ENCODE data around the gene GPATCH2.

- TF ChIP-seq CTCF (IDR thresholded peaks at IDR 0.05; ENCODE audit: low read depth, low read length) (no peak), EZH2phosphoT487 (IDR thresholded peaks at IDR 0.05; ENCODE audit: low read depth) (no peak)
Measured at GRCh38 chr1:217389895-217390294, 241.0 kb downstream of the GPATCH2 start.

Measured in OCI-LY3 (cell line).